Measurements from ENCODE around the gene ANKRD33B. TPM values are rescaled to one million over a fixed set of nuclear protein-coding genes. Genes with fewer than 3 reads are reported as not detected.
"Not testable (repeated sequence)": the region's sequence is repeated elsewhere in the genome, so short reads cannot be mapped to it uniquely, and the experiment has no call there.

Gene ANKRD33B
- total RNA-seq, 1 donor from 2014 or later: 6.1 TPM

- TF ChIP-seq CTCF (IDR thresholded peaks at IDR 0.05): no peak
- Histone ChIP-seq H3K36me3 (no peaks in the 10 kb centered on the region), H3K27ac (no peak overlapping the region), H3K9me3 (no peaks in the 10 kb centered on the region), H3K27me3 (no peaks in the 10 kb centered on the region), H3K4me1 (peaks cover 7% of the 10 kb centered on the region), H3K4me3 (no peak overlapping the region)
- ATAC-seq (no peak), DNase-seq (no peak)
- intact Hi-C loops (cut with DNase I): no loop called here
Measured at GRCh38 chr5:10634562-10634961, 70.7 kb downstream of the ANKRD33B start.

GRCh38 chr5:10635257-10635866 is 71.5 kb downstream of the ANKRD33B start:
- Histone ChIP-seq H3K27ac (no peak overlapping the region), H3K27me3 (no peaks in the 10 kb centered on the region), H3K36me3 (no peaks in the 10 kb centered on the region), H3K9me3 (no peaks in the 10 kb centered on the region), H3K4me3 (no peak overlapping the region), H3K4me1 (peaks cover 7% of the 10 kb centered on the region)
- no peak for DNase-seq
- no peak for TF ChIP-seq CTCF (IDR thresholded peaks at IDR 0.05)
- peak; percentile 30 for ATAC-seq
- intact Hi-C loops (cut with DNase I): no loop called here

- peaks cover 7% of the 10 kb centered on the region for H3K4me1 ChIP-seq
- no peaks in the 10 kb centered on the region for H3K27me3 ChIP-seq
- no peak overlapping the region for H3K4me3 ChIP-seq
- TF ChIP-seq CTCF (IDR thresholded peaks at IDR 0.05): no peak
- intact Hi-C loops (cut with DNase I): no loop called here
- no peak for ATAC-seq
- no peaks in the 10 kb centered on the region for H3K9me3 ChIP-seq
- no peak for DNase-seq
- H3K27ac ChIP-seq: no peak overlapping the region
- no peaks in the 10 kb centered on the region for H3K36me3 ChIP-seq
Measured at GRCh38 chr5:10635867-10636350, 72.0 kb downstream of the ANKRD33B start.

GRCh38 chr5:10636363-10637142 is 72.7 kb downstream of the ANKRD33B start:
- Histone ChIP-seq H3K36me3 (no peaks in the 10 kb centered on the region), H3K4me3 (no peak overlapping the region), H3K27me3 (no peaks in the 10 kb centered on the region), H3K9me3 (no peaks in the 10 kb centered on the region), H3K4me1 (peaks cover 7% of the 10 kb centered on the region), H3K27ac (no peak overlapping the region)
- no peak for TF ChIP-seq CTCF (IDR thresholded peaks at IDR 0.05)
- intact Hi-C loops (cut with DNase I): no loop called here
- DNase-seq (no peak), ATAC-seq (no peak)

GRCh38 chr5:10637944-10638343 is 74.1 kb downstream of the ANKRD33B start:
- DNase-seq: no peak
- H3K9me3 ChIP-seq: no peaks in the 10 kb centered on the region
- peaks cover 7% of the 10 kb centered on the region for H3K4me1 ChIP-seq
- intact Hi-C loops (cut with DNase I): no loop called here
- no peak for ATAC-seq
- no peak for TF ChIP-seq CTCF (IDR thresholded peaks at IDR 0.05)
- no peak overlapping the region for H3K4me3 ChIP-seq
- no peaks in the 10 kb centered on the region for H3K27me3 ChIP-seq
- no peaks in the 10 kb centered on the region for H3K36me3 ChIP-seq
- H3K27ac ChIP-seq: no peak overlapping the region

GRCh38 chr5:10638723-10639122 is 74.9 kb downstream of the ANKRD33B start:
- H3K36me3 ChIP-seq; DNase-seq; H3K4me3 ChIP-seq; intact Hi-C loops (cut with DNase I); H3K9me3 ChIP-seq; H3K4me1 ChIP-seq; H3K27ac ChIP-seq; H3K27me3 ChIP-seq; ATAC-seq: not testable (repeated sequence)
